Anterior cingulate cortex (tissue), 58 donors: Measurements from ENCODE around the gene ADGRE1.

Source experiments
- DNase-seq, 58 donors: peaks; one replicate each; lab custom pipeline; 2025; lab: John Stamatoyannopoulos, UW

The ADGRE1 gene

GRCh38 chr19:6948884-6949283 lies 61.5 kb downstream of the ADGRE1 start:
- no peak for DNase-seq

DNA sequence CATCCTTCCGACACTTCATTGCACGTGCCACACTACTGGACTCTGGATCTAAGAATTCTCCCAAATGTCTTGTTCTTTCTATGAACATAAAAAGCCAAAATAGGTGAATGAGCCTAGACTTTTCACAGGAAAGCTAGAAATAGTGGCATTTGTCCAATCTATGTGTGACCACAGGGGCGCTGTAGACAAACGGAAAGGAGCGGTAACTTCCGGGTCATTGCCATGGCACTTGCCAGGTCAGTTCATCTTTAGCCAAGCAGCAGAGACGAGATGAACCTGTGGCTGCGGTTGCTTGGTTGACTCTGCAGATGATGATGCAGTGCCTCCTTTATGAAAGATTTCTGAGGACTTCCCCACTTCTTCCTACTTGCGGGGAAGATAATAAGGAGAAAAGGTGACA lies 65.6 kb downstream of the ADGRE1 start:
- DNase-seq = no peak

DNA sequence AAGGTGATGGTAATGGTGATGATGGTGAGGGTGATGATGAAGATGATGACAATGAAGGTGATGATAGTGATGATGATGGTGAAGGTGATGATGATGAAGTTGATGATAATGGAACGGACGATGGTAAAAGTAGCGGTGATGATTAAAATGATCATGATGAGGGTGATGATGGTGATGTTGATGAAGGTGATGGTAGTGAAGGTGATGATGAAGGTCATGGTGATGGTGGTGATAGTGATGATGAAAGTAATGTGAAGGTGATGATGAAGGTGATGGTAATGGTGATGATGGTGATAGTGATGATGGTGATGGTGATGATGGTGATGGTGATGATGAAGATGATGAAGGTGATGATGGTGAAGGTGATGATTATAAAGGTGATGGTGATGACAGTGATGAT lies 67.7 kb downstream of the ADGRE1 start:
- no peak for DNase-seq

DNA sequence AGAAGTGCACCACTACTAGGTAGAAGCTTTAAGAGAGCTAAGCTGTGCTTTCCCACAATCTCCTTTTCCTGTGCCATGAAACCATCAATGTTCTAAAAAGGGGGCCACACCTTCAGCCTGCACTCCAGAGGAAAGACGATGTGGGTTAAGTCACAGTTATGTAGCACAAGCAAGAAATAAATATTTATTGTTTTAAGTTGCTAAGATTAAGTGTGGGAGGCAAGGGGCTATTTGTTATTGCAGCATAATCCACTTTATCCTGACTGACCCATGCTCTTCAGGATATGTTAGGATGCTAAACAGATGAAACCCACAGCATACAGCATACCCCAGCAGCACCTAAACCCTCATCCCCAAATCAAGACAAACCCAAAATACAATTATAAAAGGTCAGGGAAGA lies 69.2 kb downstream of the ADGRE1 start:
- no peak for DNase-seq

DNA sequence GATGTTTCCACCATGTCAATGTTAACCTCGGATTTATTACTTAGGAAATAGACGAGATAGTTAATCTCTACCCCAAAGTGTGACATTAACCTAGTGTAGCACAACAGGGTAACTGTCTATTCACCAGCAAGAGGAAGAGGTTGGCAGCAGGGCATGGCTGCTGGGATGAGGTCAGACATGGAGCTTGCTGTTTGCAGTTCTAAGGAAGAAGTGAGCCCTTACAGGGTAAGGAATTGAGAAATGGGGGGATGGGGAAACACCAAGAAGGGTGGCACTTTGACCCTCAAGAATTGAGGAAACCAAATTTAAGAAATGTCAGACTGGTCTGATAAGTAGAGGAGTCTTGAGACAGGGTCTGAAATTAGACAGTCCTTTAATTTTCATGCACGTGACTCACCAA lies 71.4 kb downstream of the ADGRE1 start:
- DNase-seq = no peak

DNA sequence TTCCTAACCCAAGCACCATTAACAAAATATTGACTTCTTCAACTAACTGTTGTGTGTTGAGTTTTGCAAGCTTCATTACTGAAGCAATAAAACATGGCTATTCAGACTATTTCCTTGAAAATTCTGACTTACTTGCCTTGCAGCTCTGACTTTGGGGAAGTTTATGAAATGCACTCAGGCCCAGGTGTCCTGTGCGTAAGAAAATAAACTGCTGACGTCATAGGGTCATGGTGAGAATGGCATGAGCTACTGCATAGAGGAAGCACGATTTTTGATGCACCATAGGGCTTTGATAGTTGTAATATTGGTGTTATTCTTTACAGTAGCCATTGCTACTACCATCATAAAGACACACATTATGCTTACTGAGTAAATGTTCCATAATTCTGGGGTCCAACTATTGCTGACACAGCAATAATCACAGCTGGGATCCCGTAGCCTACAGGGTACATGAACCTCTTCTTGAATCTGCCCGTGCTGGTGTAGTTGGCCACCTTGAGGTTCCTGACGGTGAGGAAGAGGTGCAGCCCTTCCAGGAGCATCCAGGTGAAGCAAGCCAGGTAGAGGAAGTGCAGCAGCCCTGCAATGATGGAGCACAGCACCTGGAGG lies 76.0 kb downstream of the ADGRE1 start:
- DNase-seq = no peak

DNA sequence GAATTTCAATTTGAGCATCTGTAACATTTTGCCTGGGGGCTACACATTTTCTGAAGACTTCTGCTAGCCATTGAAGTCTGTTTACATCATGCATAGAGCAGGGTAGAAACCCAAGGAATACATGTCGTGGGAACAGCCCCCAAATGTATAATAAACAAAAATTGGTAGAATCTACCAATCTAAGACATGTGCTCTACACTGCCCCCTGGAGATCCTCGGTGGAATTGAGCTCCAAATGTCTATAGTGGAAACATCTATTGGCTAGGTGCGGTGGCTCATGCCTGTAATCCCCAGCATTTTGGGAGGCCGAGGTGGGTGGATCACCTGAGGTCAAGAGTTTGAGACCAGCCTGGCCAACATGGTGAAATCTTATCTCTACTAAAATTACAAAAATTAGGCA lies 76.6 kb downstream of the ADGRE1 start:
- DNase-seq = no peak

GRCh38 chr19:6967967-6968366 lies 80.6 kb downstream of the ADGRE1 start:
- DNase-seq = no peak

DNA sequence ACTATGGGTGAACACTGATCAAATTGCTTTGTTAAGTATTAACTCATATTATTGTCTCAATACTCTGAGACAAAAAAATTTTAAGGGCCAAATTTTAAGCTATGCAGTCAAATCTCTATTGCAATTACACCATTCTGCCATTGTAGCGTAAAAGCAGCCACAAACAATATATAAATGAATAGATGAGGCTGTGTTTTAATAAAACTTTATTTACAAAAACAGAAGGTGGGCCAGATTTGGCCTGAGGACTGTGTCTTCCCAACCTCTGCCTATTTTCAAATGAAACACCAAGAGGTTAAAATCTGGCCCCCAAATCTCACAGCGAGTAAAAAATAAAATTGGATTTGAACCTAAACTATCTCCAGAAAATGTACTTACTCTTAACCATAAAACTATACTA lies 82.1 kb downstream of the ADGRE1 start:
- DNase-seq = no peak

- no peak for DNase-seq
Measured at GRCh38 chr19:6970021-6970420, 82.6 kb downstream of the ADGRE1 start.

- DNase-seq = no peak
Measured at GRCh38 chr19:6970443-6970842, 83.1 kb downstream of the ADGRE1 start.

GRCh38 chr19:6971366-6971765 lies 84.0 kb downstream of the ADGRE1 start:
- DNase-seq = no peak

GRCh38 chr19:6976197-6976596 lies 88.8 kb downstream of the ADGRE1 start:
- no peak for DNase-seq

- DNase-seq = no peak
Measured at GRCh38 chr19:6979399-6979798, 92.0 kb downstream of the ADGRE1 start.

- no peak for DNase-seq
Measured at GRCh38 chr19:6983448-6983847, 96.1 kb downstream of the ADGRE1 start.

DNA sequence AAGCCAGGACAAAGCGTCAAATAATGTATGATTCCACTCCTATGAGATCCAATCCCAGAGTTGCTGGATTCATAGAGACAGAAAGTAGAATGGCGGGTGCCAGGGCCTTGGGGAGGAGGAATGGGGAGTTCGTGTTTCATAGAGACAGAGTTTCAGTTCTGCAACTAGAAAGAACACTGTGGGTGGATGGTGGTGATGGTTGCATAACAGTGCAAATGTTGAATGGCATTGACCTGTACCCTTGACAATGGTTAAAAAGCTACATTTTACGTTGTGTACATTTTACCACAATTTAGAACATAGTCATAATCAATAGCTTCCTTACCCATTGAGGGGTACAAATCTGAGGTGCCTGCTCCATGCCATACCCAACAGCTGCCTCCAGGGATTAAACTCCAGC lies 100.5 kb downstream of the ADGRE1 start:
- DNase-seq = no peak

DNA sequence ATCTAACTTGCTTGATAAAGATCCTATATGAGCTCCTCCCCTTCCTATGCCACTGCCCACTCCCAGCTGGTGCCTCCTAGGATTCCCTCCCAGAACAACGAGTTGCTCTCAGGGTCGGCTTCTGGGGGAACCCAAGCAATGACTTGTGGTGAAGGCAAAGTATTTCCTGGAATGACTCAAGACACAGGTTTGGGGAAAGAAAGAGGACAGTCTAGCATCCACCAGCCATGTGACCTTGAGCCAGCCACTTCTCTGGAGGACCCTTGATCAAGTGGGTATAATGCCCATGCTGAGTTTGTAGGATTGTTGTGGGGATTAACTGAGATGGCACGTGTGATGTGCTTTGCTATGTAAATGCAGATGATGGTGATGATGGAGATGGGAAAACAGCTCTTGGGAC lies 100.9 kb downstream of the ADGRE1 start:
- no peak for DNase-seq
